GM18511 (cell line): Measurements from ENCODE around the gene ARFRP1.
A peak's percentile ranks its signal among the peaks of the same experiment; 100 is the strongest.

ENCODE experiments used
- ATAC-seq: cut with Tn5 transposase; IDR thresholded peaks from one replicate; pipeline ENCODE4 v1.9.1; 2021; ENCODE audit warnings: mild to moderate bottlenecking, moderate library complexity; ENCODE audit not compliant: unreplicated experiment

ARFRP1 gene

DNA sequence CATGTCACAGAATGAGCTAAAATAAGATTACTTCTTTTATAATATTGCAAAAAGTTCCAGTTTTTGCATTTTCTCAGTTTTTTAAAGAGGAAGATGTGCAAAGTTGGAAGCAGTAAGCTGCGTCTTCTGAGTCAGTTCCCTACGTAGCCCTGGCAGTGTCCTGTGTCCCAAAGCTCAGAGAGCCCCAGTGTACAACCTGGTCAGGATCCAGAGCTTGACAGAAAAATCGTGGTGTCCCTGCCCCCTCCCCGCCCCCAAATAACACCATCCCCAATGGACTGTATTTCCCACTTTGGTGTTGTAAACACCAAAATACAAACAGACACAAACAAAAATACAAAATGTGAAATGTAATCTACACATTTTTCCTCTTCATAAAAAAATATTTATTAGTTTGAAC is 36.4 kb upstream of the ARFRP1 start:
- no peak for ATAC-seq

DNA sequence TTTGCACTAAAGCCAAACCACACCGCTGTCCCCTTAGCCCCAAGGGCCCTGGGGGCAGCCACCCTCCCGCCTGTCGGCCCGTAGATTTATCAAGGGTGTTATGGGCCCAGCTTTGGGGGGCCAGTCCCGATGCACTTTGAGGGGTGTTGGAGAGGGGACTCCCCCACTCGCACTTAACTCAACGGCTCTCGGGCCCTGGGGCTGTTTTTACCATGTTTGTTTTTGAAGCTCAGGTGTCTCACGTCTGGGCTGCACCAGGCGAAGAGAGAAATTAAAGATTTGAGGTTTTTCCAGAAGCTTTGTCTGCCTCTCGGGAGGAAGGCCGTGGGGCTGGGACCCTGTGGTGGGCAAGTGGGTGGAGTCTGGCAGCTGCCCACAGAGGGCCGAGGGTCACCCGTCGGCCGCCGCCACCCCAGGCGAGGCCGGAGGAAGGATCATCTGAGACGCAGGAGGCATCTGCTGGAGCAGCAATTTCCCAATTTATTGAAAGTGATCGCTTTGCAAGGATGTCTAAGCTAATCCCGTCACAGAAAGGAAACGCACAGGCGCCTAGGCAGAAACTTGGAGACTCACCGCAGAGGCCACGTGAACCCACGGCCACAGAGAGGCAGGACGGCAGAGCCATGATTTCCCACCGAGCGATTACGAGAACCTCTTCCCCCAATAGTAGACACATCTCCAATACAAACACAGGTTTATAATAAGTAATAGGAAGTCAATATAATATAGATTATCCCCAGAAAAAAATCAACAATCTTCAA is 35.6 kb upstream of the ARFRP1 start:
- ATAC-seq, result no peak

- no peak for ATAC-seq
Observed at GRCh38 chr20:63742381-63743024, 34.7 kb upstream of the ARFRP1 start.

DNA sequence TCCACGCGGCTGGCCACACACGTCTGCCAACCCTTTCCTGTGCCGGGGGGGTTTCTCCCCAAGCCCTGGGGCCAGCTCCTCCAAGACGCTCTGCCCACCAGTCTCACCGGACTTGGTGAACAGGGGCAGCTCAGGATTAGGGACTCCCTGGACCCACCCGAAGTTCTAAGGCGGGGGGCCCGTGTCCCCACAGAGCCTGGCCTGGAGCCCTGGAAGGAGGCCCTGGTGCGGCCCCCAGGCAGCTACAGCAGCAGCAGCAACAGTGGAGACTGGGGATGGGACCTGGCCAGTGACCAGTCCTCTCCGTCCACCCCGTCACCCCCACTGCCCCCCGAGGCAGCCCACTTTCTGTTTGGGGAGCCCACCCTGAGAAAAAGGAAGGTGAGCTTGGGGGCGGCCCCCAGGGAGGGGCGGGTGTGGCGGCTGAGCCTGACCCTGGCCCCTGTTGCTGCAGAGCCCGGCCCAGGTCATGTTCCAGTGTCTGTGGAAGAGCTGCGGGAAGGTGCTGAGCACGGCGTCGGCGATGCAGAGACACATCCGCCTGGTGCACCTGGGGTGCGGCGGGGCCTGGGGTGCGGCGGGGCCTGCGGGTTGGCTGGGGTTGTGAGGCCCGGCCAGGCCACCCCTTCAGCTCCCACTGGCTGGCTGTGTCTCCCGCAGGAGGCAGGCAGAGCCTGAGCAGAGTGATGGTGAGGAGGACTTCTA is 34.1 kb upstream of the ARFRP1 start:
- no peak for ATAC-seq

DNA sequence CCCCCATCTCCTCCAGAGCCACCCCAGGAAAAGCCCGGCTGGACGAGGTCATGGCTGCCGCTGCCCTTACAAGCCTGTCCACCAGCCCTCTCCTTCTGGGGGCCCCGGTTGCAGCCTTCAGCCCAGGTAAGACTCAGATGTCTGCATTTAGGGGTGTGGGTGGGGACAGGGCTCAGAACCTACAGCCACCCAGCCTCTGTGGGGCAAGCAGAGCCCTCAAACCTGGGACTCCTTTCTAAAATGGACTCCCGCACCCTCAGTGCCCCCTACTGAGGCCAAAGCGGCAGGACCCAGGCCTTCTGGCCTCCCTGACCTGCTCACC is 33.5 kb upstream of the ARFRP1 start:
- ATAC-seq, result no peak

DNA sequence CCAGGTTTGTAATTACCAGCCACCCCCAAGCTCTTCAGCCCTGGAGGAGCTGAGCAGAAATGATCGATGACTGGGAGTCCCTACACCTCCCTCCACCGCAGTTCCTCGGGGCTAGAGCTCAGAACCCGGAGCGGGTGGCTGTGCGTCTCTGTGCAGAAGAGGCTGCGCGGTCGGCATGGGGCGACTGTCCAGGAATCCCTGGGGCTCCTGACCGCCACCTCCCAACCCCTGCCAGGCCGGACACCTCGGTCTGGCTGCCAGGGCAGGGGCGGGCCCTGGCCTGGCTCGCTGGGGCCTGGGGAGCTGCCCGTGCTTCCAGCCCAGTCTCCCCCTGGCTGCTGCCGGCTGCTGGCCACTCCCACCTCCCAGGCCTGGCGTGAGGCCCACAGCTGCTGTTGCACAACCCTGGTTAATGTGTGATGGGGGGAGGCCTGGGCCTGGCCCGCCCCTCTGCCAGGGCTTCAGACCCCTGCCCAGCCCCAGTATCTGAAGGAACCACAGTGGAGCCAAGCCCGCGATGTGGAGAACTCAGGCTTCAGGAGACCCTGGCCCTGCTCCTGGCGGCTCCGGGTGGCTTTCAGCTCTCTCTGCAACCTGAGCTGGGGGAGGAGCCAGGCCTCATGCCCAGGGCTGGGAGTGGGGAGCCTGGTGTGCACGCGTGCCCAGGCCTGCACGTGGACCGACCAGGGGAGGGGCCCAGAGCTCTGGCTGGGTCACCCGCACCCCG is 33.0 kb upstream of the ARFRP1 start:
- ATAC-seq, result no peak

GRCh38 chr20:63740070-63740626 is 32.4 kb upstream of the ARFRP1 start:
- peak; percentile 9 for ATAC-seq

GRCh38 chr20:63739130-63740069 is 31.6 kb upstream of the ARFRP1 start, which contains the start of gene SLC2A4RG:
Gene SLC2A4RG (plus strand): TSS chr20:63739776. CDS start chr20:63739913, 137 bp downstream.
- peak; percentile 40 for ATAC-seq

- ATAC-seq, result no peak
Observed at GRCh38 chr20:63738687-63739129, 30.9 kb upstream of the ARFRP1 start.

- no peak for ATAC-seq
Observed at GRCh38 chr20:63737945-63738686, 30.3 kb upstream of the ARFRP1 start.

- no peak for ATAC-seq
Observed at GRCh38 chr20:63737695-63737944, 29.8 kb upstream of the ARFRP1 start.

DNA sequence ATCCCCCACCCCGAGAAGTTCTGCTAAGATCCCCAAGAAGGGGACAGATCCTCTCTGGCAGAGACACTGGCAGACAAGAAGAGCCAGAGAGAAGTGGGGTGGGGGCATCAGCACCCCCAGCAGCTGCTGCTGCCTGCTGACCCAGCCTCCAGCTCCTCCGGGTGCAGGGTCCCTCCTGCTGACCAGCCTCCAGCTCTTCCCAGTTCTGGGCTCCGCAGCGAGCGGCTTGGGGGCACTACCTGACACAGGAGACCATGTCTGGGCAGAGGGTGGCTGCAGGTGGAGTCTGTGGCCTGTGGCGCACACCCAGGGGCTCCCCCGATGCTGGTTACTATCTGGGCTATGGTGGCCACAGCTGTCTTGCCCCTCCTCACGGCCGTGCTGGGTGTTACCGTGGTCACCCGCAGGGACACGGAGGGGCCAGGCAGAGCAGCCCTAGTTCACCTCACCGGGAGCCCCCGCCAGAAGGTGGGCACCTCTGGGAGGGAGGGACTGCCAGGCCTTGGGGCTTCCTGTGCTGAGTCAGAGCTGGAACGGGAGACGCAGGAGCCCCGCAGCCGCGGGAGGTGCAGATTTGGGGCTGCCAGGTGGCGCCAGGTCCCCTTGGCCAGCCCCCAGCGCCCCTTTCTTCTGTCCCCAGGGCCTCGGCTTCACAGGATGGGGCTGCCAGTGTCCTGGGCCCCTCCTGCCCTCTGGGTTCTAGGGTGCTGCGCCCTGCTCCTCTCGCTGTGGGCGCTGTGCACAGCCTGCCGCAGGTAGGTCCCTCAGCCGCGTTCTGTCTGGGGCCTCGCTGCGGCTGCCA is 29.3 kb upstream of the ARFRP1 start:
- ATAC-seq, result no peak

DNA sequence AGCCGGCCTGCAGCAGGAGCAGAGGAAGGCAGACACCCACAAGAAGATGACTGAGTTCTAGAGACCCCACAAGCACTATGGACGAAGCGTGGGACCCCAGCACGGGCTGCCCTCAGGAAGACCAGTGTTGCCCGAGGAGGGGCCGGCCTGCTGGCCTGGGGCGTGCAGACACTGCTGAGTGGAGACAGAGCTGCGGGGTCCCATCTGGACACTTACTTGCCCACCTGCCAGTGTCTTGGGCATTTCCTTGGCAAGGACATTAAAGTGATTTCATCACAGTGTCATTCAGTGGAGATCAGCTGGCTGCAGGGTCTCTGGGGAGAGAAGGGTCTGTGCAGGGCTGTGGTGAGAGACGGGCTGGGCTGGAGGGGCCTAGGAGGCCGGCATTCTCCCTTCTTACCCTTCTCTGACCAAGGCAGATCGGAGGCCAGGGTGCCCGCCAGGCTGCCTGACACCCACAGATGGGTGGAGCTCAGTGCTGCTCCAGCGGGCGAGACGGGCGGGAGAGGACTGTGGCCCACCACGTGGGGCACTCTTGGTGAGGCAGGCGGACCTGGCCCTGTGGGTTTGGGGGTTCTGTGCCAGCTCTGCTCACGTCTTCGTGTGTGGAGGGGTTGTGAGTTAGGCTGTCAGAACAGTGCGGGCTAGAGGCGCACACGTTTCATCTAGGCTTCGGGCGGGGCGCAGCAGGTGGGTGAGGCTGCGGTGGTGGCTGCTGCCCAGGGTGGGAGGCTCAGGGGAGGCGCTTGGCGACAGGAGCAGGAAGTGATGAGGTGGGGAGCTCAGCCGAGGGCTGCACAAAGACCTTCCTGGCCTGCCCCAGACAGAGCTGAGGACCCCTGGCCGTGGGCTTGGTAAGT is 28.3 kb upstream of the ARFRP1 start, which contains the start of gene LIME1:
TSS of gene LIME1 (plus strand) at position 806 of the 860 bp plus-strand sequence. CDS start 886 bp downstream, outside the sequence.
- ATAC-seq, result no peak

DNA sequence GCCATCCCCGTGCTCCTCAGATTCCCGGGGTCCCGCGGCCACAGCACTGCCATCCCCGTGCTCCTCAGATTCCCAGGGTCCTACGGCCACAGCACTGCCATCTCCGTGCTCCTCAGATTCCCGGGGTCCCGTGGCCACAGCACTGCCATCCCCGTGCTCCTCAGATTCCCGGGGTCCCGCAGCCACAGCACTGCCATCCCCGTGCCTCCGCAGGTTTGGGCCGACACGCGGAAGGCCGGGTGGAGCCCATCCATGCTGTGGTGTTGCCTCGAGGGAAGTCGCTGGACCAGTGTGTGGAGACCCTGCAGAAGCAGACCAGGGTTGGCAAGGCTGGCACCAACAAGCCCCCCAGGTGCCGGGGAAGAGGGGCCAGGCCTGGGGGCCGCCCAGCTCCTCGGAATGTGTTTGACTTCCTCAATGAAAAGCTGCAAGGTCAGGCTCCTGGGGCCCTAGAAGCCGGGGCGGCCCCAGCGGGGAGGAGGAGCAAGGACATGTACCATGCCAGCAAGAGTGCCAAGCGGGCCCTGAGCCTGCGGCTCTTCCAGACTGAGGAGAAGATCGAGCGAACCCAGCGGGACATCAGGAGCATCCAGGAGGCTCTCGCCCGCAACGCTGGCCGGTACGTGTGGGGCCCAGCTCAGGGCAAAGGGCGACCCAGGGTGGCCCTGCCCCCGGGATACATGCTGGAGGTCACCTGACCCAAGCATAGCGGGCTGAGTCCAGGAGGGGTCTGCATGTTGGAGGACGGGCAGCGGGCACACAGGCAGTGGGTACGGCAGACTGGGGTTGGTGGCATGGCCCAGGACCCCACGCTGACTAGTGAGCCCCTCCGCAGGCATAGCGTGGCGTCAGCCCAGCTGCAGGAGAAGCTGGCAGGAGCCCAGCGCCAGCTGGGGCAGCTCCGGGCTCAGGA is 27.4 kb upstream of the ARFRP1 start:
- ATAC-seq, result no peak

DNA sequence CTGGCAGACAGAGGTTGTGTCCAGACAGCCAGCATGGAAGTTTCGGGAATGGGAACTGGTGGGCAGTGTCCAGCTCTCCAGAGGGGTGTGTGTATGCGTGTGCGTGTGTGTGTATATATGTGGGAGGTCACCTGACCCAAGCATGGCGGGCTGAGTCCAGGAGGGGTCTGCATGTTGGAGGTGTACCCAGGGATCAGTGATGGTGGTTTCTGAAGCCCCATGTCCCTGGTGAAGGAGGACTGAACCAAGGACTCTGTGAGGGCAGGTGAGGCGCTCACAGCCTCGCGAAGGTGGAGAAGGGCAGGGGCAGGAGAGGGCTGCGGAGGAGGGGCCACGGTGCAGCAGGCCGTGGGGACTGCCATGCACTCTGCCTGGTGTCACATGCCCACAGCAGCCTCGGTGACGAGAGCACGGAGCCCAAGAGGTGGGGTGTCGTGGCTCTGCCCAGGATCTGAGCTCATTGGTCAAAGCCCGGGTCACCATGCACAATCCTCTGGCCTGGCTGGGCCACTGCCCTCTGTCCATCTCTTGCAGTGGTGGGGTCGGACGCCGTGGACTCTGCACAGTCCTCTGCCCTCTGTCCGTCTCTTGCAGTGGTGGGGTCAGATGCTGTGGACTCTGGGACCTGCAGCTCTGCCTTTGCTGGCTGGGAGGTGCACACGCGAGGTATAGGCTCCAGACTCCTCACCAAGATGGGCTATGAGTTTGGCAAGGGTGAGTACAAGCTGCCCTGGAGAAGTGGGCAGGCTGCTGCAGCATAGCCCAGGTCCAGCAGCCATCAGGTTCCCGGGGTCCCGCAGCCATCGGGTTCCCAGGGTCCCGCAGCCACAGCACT is 26.6 kb upstream of the ARFRP1 start:
- ATAC-seq, result no peak
